ENCODE measurements around the gene CD151. TPM values are rescaled to one million over a fixed set of nuclear protein-coding genes. Genes with fewer than 3 reads are reported as not detected.

The CD151 gene
- polyA plus RNA-seq, 1 experiment, result 2,262 TPM

- ChIA-PET CTCF (interaction anchor here (1.1 to 4.4 kb wide), 4 partner anchors 11 to 205 kb away, joined by 3 to 20 read pairs (median 4); partner anchors contain the start of gene CD151), POLR2A (no interaction called here)
- DNase-seq (ENCODE audit: low read depth), result no peak
These were observed 13.2 kb downstream of the CD151 start for GRCh38 chr11:845872-846495.

GRCh38 chr11:846496-847098, 13.8 kb downstream of the CD151 start:
- POLR2A ChIA-PET, result no interaction called here
- no peak for TF ChIP-seq CTCF (IDR thresholded peaks at IDR 0.05; ENCODE audit: insufficient read depth, low read depth, low read length)
- no peak for DNase-seq (ENCODE audit: low read depth)
- Histone ChIP-seq H3K36me3 (ENCODE audit: control insufficient read depth, insufficient read depth, low read length) (peaks cover 5% of the 10 kb centered on the region), H3K27me3 (ENCODE audit: control insufficient read depth, insufficient read depth, low read length) (no peaks in the 10 kb centered on the region), H3K4me3 (ENCODE audit: low read depth, low read length) (no peak overlapping the region)
- CTCF ChIA-PET, result interaction anchor here (0.6 to 4.4 kb wide), 6 partner anchors 12 to 204 kb away, joined by 3 to 20 read pairs (median 4); partner anchors contain the start of gene CD151

More at GRCh38 chr11:845872-846495, 13.2 kb downstream of the CD151 start:
- peak overlapping the region; percentile 96 for H3K4me3 ChIP-seq (ENCODE audit: low read depth, low read length)
- H3K36me3 ChIP-seq (ENCODE audit: control insufficient read depth, insufficient read depth, low read length), result peaks cover 7% of the 10 kb centered on the region
- no peak for TF ChIP-seq CTCF (IDR thresholded peaks at IDR 0.05; ENCODE audit: insufficient read depth, low read depth, low read length)
- H3K27me3 ChIP-seq (ENCODE audit: control insufficient read depth, insufficient read depth, low read length), result no peaks in the 10 kb centered on the region

GRCh38 chr11:847876-848275, 15.1 kb downstream of the CD151 start:
- TF ChIP-seq CTCF (IDR thresholded peaks at IDR 0.05; ENCODE audit: insufficient read depth, low read depth, low read length), result no peak
- H3K36me3 ChIP-seq (ENCODE audit: control insufficient read depth, insufficient read depth, low read length), result peaks cover 6% of the 10 kb centered on the region
- H3K4me3 ChIP-seq (ENCODE audit: low read depth, low read length), result no peak overlapping the region
- POLR2A ChIA-PET, result no interaction called here
- no peaks in the 10 kb centered on the region for H3K27me3 ChIP-seq (ENCODE audit: control insufficient read depth, insufficient read depth, low read length)
- DNase-seq (ENCODE audit: low read depth), result no peak
- CTCF ChIA-PET, result interaction anchor here (0.8 to 4.4 kb wide), 11 partner anchors 9 to 236 kb away, joined by 3 to 20 read pairs (median 3); partner anchors contain the start of gene PNPLA2

GRCh38 chr11:848380-848931, 15.7 kb downstream of the CD151 start:
- no peak overlapping the region for H3K4me3 ChIP-seq (ENCODE audit: low read depth, low read length)
- POLR2A ChIA-PET, result no interaction called here
- CTCF ChIA-PET, result interaction anchor here (0.5 to 4.4 kb wide), 15 partner anchors 8 to 237 kb away, joined by 3 to 20 read pairs (median 3); partner anchors contain the start of gene PNPLA2
- no peaks in the 10 kb centered on the region for H3K27me3 ChIP-seq (ENCODE audit: control insufficient read depth, insufficient read depth, low read length)
- peaks cover 6% of the 10 kb centered on the region for H3K36me3 ChIP-seq (ENCODE audit: control insufficient read depth, insufficient read depth, low read length)
- no peak for DNase-seq (ENCODE audit: low read depth)
- TF ChIP-seq CTCF (IDR thresholded peaks at IDR 0.05; ENCODE audit: insufficient read depth, low read depth, low read length), result peak; percentile 92

All from BJ (cell line).